MCF 10A (cell line): Measurements from ENCODE around the gene DCHS2. TPM values are rescaled to one million over a fixed set of nuclear protein-coding genes. Genes with fewer than 3 reads are reported as not detected.

Experiments
- BruUV-seq: library from RNA; stranded (reverse); fragments of 400-500 nt; replicated peaks from 2 replicates; lab custom pipeline; 2021; lab: Mats Ljungman, UMichigan
- CTCF ChIA-PET: fragments of 300-600 bp; sonication (Branson Sonifier 250); formaldehyde crosslinking; extraction: SDS; loops from one replicate; lab custom pipeline; 2021; ENCODE audit warnings: antibody characterized with exemption, inconsistent platforms; lab: Yijun Ruan, JAX
- POLR2A ChIA-PET: fragments of 300-600, 350-650 bp; sonication (Branson Sonifier 250); formaldehyde crosslinking; extraction: SDS; loops from one replicate; lab custom pipeline; 2020; ENCODE audit warnings: antibody characterized with exemption, inconsistent platforms; lab: Yijun Ruan, JAX
- DNase-seq: peaks from one replicate; pipeline ENCODE4 v3.0.0-alpha.2; 2018; ENCODE audit not compliant: unreplicated experiment
- H3K27ac Mint-ChIP-seq: one replicate; pipeline ENCODE4 v1.8.0; 2022; ENCODE audit warnings: mild to moderate bottlenecking, low read depth, mixed read lengths; ENCODE audit not compliant: unreplicated experiment
- H3K27me3 Mint-ChIP-seq: one replicate; pipeline ENCODE4 v1.8.0; 2022; ENCODE audit warnings: mixed read lengths; ENCODE audit not compliant: insufficient read depth, unreplicated experiment
- H3K36me3 Mint-ChIP-seq: one replicate; pipeline ENCODE4 v1.8.0; 2022; ENCODE audit warnings: mild to moderate bottlenecking, moderate library complexity, mixed read lengths; ENCODE audit not compliant: insufficient read depth, unreplicated experiment
- H3K4me1 Mint-ChIP-seq: one replicate; pipeline ENCODE4 v1.8.0; 2022; ENCODE audit warnings: mixed read lengths; ENCODE audit not compliant: insufficient read depth, unreplicated experiment
- H3K4me3 Mint-ChIP-seq: one replicate; pipeline ENCODE4 v1.8.0; 2022; ENCODE audit warnings: mild to moderate bottlenecking, moderate library complexity, mixed read lengths; ENCODE audit not compliant: unreplicated experiment
- H3K9me3 Mint-ChIP-seq: one replicate; pipeline ENCODE4 v1.8.0; 2022; ENCODE audit warnings: mixed read lengths; ENCODE audit not compliant: unreplicated experiment
- CTCF ChIP-seq: fragments of 200-600 bp; IDR thresholded peaks from one replicate; pipeline ENCODE4 v1.8.0; 2022; ENCODE audit warnings: antibody characterized with exemption, mild to moderate bottlenecking; ENCODE audit not compliant: unreplicated experiment
- intact Hi-C: fragments of 100-400 bp; cut with micrococcal nuclease; formaldehyde crosslinking; loops from 2 replicates; pipeline ENCODE4 v1.14.1; 2022
- total RNA-seq: library from RNA; stranded (reverse); gene quantifications from 2 replicates; pipeline ENCODE4 v1.2.3, GENCODE V29; 2022

The DCHS2 gene
- total RNA-seq, 1 experiment from 2014 or later: 0.02 TPM

- Mint-ChIP-seq H3K36me3 (no peaks in the 10 kb centered on the region), H3K27me3 (no peaks in the 10 kb centered on the region), H3K4me3 (no peak overlapping the region), H3K4me1 (no peaks in the 10 kb centered on the region), H3K27ac (no peak overlapping the region), H3K9me3 (no peaks in the 10 kb centered on the region)
- no peak for DNase-seq
- POLR2A ChIA-PET: no interaction called here
- TF ChIP-seq CTCF: no peak
- BruUV-seq: no TSS peak
- intact Hi-C loops: no loop called here
- CTCF ChIA-PET: interaction anchor here (1.0 to 1.2 kb wide), 2 partner anchors 20 to 30 kb away, joined by 3 to 5 read pairs; no protein-coding TSS in a partner anchor
Observed at GRCh38 chr4:154485127-154485773, 6.3 kb downstream of the DCHS2 start.

- intact Hi-C loops: no loop called here
- H3K27me3 Mint-ChIP-seq: no peaks in the 10 kb centered on the region
- ChIA-PET CTCF (interaction anchor here (1.4 kb wide), 1 partner anchor 62 kb away, joined by 3 read pairs; no protein-coding TSS in a partner anchor), POLR2A (no interaction called here)
- TF ChIP-seq CTCF: no peak
- BruUV-seq: no TSS peak
- no peaks in the 10 kb centered on the region for H3K4me1 Mint-ChIP-seq
- H3K27ac Mint-ChIP-seq: no peak overlapping the region
- no peaks in the 10 kb centered on the region for H3K9me3 Mint-ChIP-seq
- no peak overlapping the region for H3K4me3 Mint-ChIP-seq
- no peaks in the 10 kb centered on the region for H3K36me3 Mint-ChIP-seq
- no peak for DNase-seq
Observed at GRCh38 chr4:154478547-154478946, 13.1 kb downstream of the DCHS2 start.

- no peaks in the 10 kb centered on the region for H3K36me3 Mint-ChIP-seq
- intact Hi-C loops: no loop called here
- H3K27me3 Mint-ChIP-seq: no peaks in the 10 kb centered on the region
- DNase-seq: no peak
- CTCF ChIA-PET: interaction anchor here (1.4 kb wide), 1 partner anchor 61 kb away, joined by 3 read pairs; no protein-coding TSS in a partner anchor
- H3K4me1 Mint-ChIP-seq: no peaks in the 10 kb centered on the region
- no peak overlapping the region for H3K27ac Mint-ChIP-seq
- H3K4me3 Mint-ChIP-seq: no peak overlapping the region
- no peaks in the 10 kb centered on the region for H3K9me3 Mint-ChIP-seq
- POLR2A ChIA-PET: interaction anchor here (0.6 kb wide), 1 partner anchor 36 kb away, joined by 3 read pairs; no protein-coding TSS in a partner anchor
- TF ChIP-seq CTCF: no peak
- no TSS peak for BruUV-seq
Observed at GRCh38 chr4:154478128-154478527, 13.5 kb downstream of the DCHS2 start.

GRCh38 chr4:154476232-154476631 lies 15.4 kb downstream of the DCHS2 start:
- DNase-seq: no peak
- Mint-ChIP-seq H3K27me3 (no peaks in the 10 kb centered on the region), H3K4me3 (no peak overlapping the region), H3K9me3 (no peaks in the 10 kb centered on the region), H3K27ac (no peak overlapping the region), H3K4me1 (peaks cover 17% of the 10 kb centered on the region), H3K36me3 (no peaks in the 10 kb centered on the region)
- ChIA-PET CTCF (interaction anchor here (0.8 kb wide), 1 partner anchor 29 kb away, joined by 3 read pairs; no protein-coding TSS in a partner anchor), POLR2A (no interaction called here)
- intact Hi-C loops: no loop called here
- BruUV-seq: no TSS peak
- TF ChIP-seq CTCF: no peak
